Breast epithelium (tissue), 4 donors: ENCODE measurements around the gene USP8. TPM values are rescaled to one million over a fixed set of nuclear protein-coding genes. Genes with fewer than 3 reads are reported as not detected.
"Not testable (repeated sequence)": the region's sequence is repeated elsewhere in the genome, so short reads cannot be mapped to it uniquely, and the experiment has no call there.

ENCODE experiments used
- DNase-seq, 2 donors: peaks; one replicate each; pipeline ENCODE4 v3.0.0-alpha.2; 2019; ENCODE audit warnings: low spot score in 2 of 2
- H3K27ac ChIP-seq, 2 donors: fragments of 200-600 bp; sonication (generic) in 1 of 2; one replicate each; pipeline ENCODE4 v1.5.1; 2016 to 2019; ENCODE audit warnings: mild to moderate bottlenecking in 1 of 2
- H3K27me3 ChIP-seq, 2 donors: fragments of 200-600 bp; sonication (generic) in 1 of 2; one replicate each; pipeline versions ENCODE4 v1.5.1 to v1.6.0; 2017 to 2019; ENCODE audit warnings: control low read depth in 1 of 2, mild to moderate bottlenecking in 1 of 2
- H3K36me3 ChIP-seq: fragments of 200-600 bp; one replicate; pipeline ENCODE4 v1.5.1; 2019
- H3K4me1 ChIP-seq, 2 donors: fragments of 200-600 bp; sonication (generic); one replicate each; pipeline ENCODE4 v1.5.1; 2016 to 2019; ENCODE audit warnings: control low read depth in 1 of 2
- H3K4me3 ChIP-seq, 3 donors: fragments of 200-600 bp; sonication (generic); 1 replicate in 2 of 3; 2 replicates in 1 of 3; pipeline ENCODE4 v1.5.1; 2016 to 2019; ENCODE audit warnings: mild to moderate bottlenecking in 3 of 3, moderate library complexity in 2 of 3
- H3K9me3 ChIP-seq, 2 donors: fragments of 200-600 bp; sonication (generic) in 1 of 2; one replicate each; pipeline ENCODE4 v1.5.1; 2016 to 2019; ENCODE audit warnings: control low read depth in 1 of 2
- CTCF ChIP-seq, 3 donors: fragments of 450-650 bp; IDR thresholded peaks; one replicate each; pipeline ENCODE4 v1.5.1; 2016 to 2017; ENCODE audit warnings: antibody characterized with exemption in 3 of 3, mild to moderate bottlenecking in 3 of 3, moderate library complexity in 3 of 3
- POLR2A ChIP-seq: fragments of 450-650 bp; IDR thresholded peaks from one replicate; pipeline ENCODE4 v1.6.1; 2016; ENCODE audit warnings: antibody characterized with exemption, mild to moderate bottlenecking, moderate library complexity
- POLR2AphosphoS5 ChIP-seq, 3 donors: sonication (generic); formaldehyde crosslinking; IDR thresholded peaks; one replicate each; pipeline ENCODE4 v1.6.1; 2017; ENCODE audit warnings: antibody characterized with exemption in 3 of 3
- intact Hi-C: fragments of 100-400 bp; cut with DNase I; formaldehyde crosslinking; loops from one replicate; pipeline ENCODE4 v1.15.1; 2023; ENCODE audit warnings: low total_unique reads
- total RNA-seq, 3 donors: library from RNA; depleted of rRNA; stranded (reverse); fragments of >200 nt; gene quantifications; one replicate each; pipeline ENCODE4 v1.1.0, GENCODE V29; 2016

Gene USP8
- total RNA-seq, 3 donors from 2014 or later: 40.6 to 84.7 (median 47.2) TPM

GRCh38 chr15:50500352-50500751 is 76.1 kb downstream of the USP8 start:
- no peak for DNase-seq
- H3K27ac ChIP-seq: no peak overlapping the region
- H3K9me3 ChIP-seq: no peaks in the 10 kb centered on the region
- no peak overlapping the region for H3K4me3 ChIP-seq
- no peaks in the 10 kb centered on the region for H3K4me1 ChIP-seq
- TF ChIP-seq CTCF (IDR thresholded peaks at IDR 0.05): no peak
- no peak for TF ChIP-seq POLR2A
- TF ChIP-seq POLR2AphosphoS5 (IDR thresholded peaks at IDR 0.05): no peak
- H3K27me3 ChIP-seq: no peaks in the 10 kb centered on the region
- intact Hi-C loops: no loop called here
- H3K36me3 ChIP-seq: no peaks in the 10 kb centered on the region

- DNase-seq: no peak
- Histone ChIP-seq H3K4me1 (no peaks in the 10 kb centered on the region), H3K27ac (no peak overlapping the region), H3K4me3 (no peak overlapping the region), H3K36me3 (no peaks in the 10 kb centered on the region), H3K27me3 (no peaks in the 10 kb centered on the region), H3K9me3 (no peaks in the 10 kb centered on the region)
- TF ChIP-seq CTCF (IDR thresholded peaks at IDR 0.05) (no peak), POLR2A (no peak), POLR2AphosphoS5 (IDR thresholded peaks at IDR 0.05) (no peak)
- intact Hi-C loops: no loop called here
Measured at GRCh38 chr15:50501815-50502214, 77.6 kb downstream of the USP8 start.

GRCh38 chr15:50503144-50503543 is 78.9 kb downstream of the USP8 start:
- intact Hi-C loops: no loop called here
- H3K27ac ChIP-seq: no peak overlapping the region
- no peaks in the 10 kb centered on the region for H3K27me3 ChIP-seq
- no peak overlapping the region for H3K4me3 ChIP-seq
- TF ChIP-seq POLR2AphosphoS5 (IDR thresholded peaks at IDR 0.05): no peak
- no peak for TF ChIP-seq CTCF (IDR thresholded peaks at IDR 0.05)
- TF ChIP-seq POLR2A: no peak
- DNase-seq: no peak
- no peaks in the 10 kb centered on the region for H3K4me1 ChIP-seq
- H3K9me3 ChIP-seq: no peaks in the 10 kb centered on the region
- no peaks in the 10 kb centered on the region for H3K36me3 ChIP-seq

- H3K36me3 ChIP-seq, H3K4me1 ChIP-seq, H3K4me3 ChIP-seq, H3K27ac ChIP-seq, H3K9me3 ChIP-seq, intact Hi-C loops, H3K27me3 ChIP-seq, DNase-seq: not testable (repeated sequence)
Measured at GRCh38 chr15:50505656-50506055, 81.5 kb downstream of the USP8 start.

- Histone ChIP-seq H3K4me1 (no peaks in the 10 kb centered on the region), H3K27me3 (no peaks in the 10 kb centered on the region), H3K9me3 (no peaks in the 10 kb centered on the region), H3K27ac (no peak overlapping the region), H3K36me3 (no peaks in the 10 kb centered on the region), H3K4me3 (no peak overlapping the region)
- intact Hi-C loops: no loop called here
- TF ChIP-seq POLR2A: no peak
- no peak for TF ChIP-seq POLR2AphosphoS5 (IDR thresholded peaks at IDR 0.05)
- no peak for TF ChIP-seq CTCF (IDR thresholded peaks at IDR 0.05)
- no peak for DNase-seq
Measured at GRCh38 chr15:50506121-50506520, 81.9 kb downstream of the USP8 start.

GRCh38 chr15:50513001-50513400 is 88.8 kb downstream of the USP8 start:
- Histone ChIP-seq H3K4me1 (no peaks in the 10 kb centered on the region), H3K36me3 (no peaks in the 10 kb centered on the region), H3K27ac (no peak overlapping the region), H3K4me3 (no peak overlapping the region), H3K27me3 (no peaks in the 10 kb centered on the region), H3K9me3 (peaks cover 3 to 4% of the 10 kb centered on the region in 2 donors)
- DNase-seq: no peak
- TF ChIP-seq CTCF (IDR thresholded peaks at IDR 0.05): no peak
- TF ChIP-seq POLR2A: no peak
- no peak for TF ChIP-seq POLR2AphosphoS5 (IDR thresholded peaks at IDR 0.05)
- intact Hi-C loops: no loop called here
